Measurements from ENCODE around the gene IL4I1. TPM values are rescaled to one million over a fixed set of nuclear protein-coding genes. Genes with fewer than 3 reads are reported as not detected.

Gene IL4I1
- total RNA-seq, 1 donor from 2014 or later = 0.58 TPM

- no peaks in the 10 kb centered on the region for H3K9me3 Mint-ChIP-seq
- TF ChIP-seq CTCF (conservative IDR thresholded peaks at IDR 0.05) = no peak
- H3K4me3 Mint-ChIP-seq = no peak overlapping the region
- no peak overlapping the region for H3K27ac Mint-ChIP-seq
- no peak for DNase-seq (ENCODE audit: extremely low spot score, unreplicated experiment)
- peaks cover 7% of the 10 kb centered on the region for H3K27me3 Mint-ChIP-seq
- no peaks in the 10 kb centered on the region for H3K4me1 Mint-ChIP-seq (ENCODE audit: unreplicated experiment)
- H3K36me3 Mint-ChIP-seq = peaks cover 17% of the 10 kb centered on the region
Measured at GRCh38 chr19:49887037-49887664, 9.5 kb downstream of the IL4I1 start.

GRCh38 chr19:49884760-49885159, 11.9 kb downstream of the IL4I1 start:
- H3K4me1 Mint-ChIP-seq (ENCODE audit: unreplicated experiment) = no peaks in the 10 kb centered on the region
- no peak for TF ChIP-seq CTCF (conservative IDR thresholded peaks at IDR 0.05)
- peaks cover 24% of the 10 kb centered on the region for H3K36me3 Mint-ChIP-seq
- no peak for DNase-seq (ENCODE audit: extremely low spot score, unreplicated experiment)
- no peak overlapping the region for H3K4me3 Mint-ChIP-seq
- H3K9me3 Mint-ChIP-seq = no peaks in the 10 kb centered on the region
- H3K27me3 Mint-ChIP-seq = no peaks in the 10 kb centered on the region
- H3K27ac Mint-ChIP-seq = no peak overlapping the region

- Mint-ChIP-seq H3K27ac (no peak overlapping the region), H3K4me3 (no peak overlapping the region), H3K9me3 (no peaks in the 10 kb centered on the region), H3K4me1 (ENCODE audit: unreplicated experiment) (no peaks in the 10 kb centered on the region), H3K27me3 (no peaks in the 10 kb centered on the region), H3K36me3 (peaks cover 24% of the 10 kb centered on the region)
- no peak for TF ChIP-seq CTCF (conservative IDR thresholded peaks at IDR 0.05)
- DNase-seq (ENCODE audit: extremely low spot score, unreplicated experiment) = no peak
Measured at GRCh38 chr19:49884109-49884508, 12.6 kb downstream of the IL4I1 start.

- H3K9me3 Mint-ChIP-seq = no peaks in the 10 kb centered on the region
- H3K27me3 Mint-ChIP-seq = no peaks in the 10 kb centered on the region
- TF ChIP-seq CTCF (conservative IDR thresholded peaks at IDR 0.05) = no peak
- no peak for DNase-seq (ENCODE audit: extremely low spot score, unreplicated experiment)
- H3K4me3 Mint-ChIP-seq = no peak overlapping the region
- H3K4me1 Mint-ChIP-seq (ENCODE audit: unreplicated experiment) = peaks cover 1% of the 10 kb centered on the region
- peaks cover 25% of the 10 kb centered on the region for H3K36me3 Mint-ChIP-seq
- no peak overlapping the region for H3K27ac Mint-ChIP-seq
Measured at GRCh38 chr19:49883094-49883493, 13.6 kb downstream of the IL4I1 start.

GRCh38 chr19:49882643-49883042, 14.0 kb downstream of the IL4I1 start:
- H3K27ac Mint-ChIP-seq = no peak overlapping the region
- H3K27me3 Mint-ChIP-seq = no peaks in the 10 kb centered on the region
- H3K4me3 Mint-ChIP-seq = no peak overlapping the region
- peaks cover 4% of the 10 kb centered on the region for H3K4me1 Mint-ChIP-seq (ENCODE audit: unreplicated experiment)
- TF ChIP-seq CTCF (conservative IDR thresholded peaks at IDR 0.05) = no peak
- DNase-seq (ENCODE audit: extremely low spot score, unreplicated experiment) = no peak
- H3K9me3 Mint-ChIP-seq = no peaks in the 10 kb centered on the region
- peaks cover 27% of the 10 kb centered on the region for H3K36me3 Mint-ChIP-seq

Data from type B pancreatic cell (in vitro differentiated cells).